Body of pancreas (tissue), 4 donors: ENCODE results near the gene CCNI2. TPM values are rescaled to one million over a fixed set of nuclear protein-coding genes. Genes with fewer than 3 reads are reported as not detected.

Experiments used
- ATAC-seq: fragments of 150-250 bp; one replicate; pipeline ENCODE4 v1.9.1; 2016
- DNase-seq, 4 donors: peaks; one replicate each; pipeline ENCODE4 v3.0.0-alpha.2; 2019
- H3K27ac ChIP-seq, 4 donors: fragments of 200-600 bp; sonication (generic); 1 replicate in 3 of 4; 2 replicates in 1 of 4; pipeline versions ENCODE4 v1.5.1 to v1.6.1; 2016 to 2019; ENCODE audit warnings: mild to moderate bottlenecking in 1 of 4, mixed read lengths in 1 of 4, moderate library complexity in 1 of 4
- H3K27me3 ChIP-seq, 2 donors: fragments of 200-600 bp; sonication (generic); one replicate each; pipeline ENCODE4 v1.6.0; 2016; ENCODE audit warnings: mild to moderate bottlenecking in 1 of 2
- H3K36me3 ChIP-seq, 2 donors: fragments of 200-600 bp; sonication (generic); replicated peaks in 1 of 2; 2 replicates each; pipeline ENCODE4 v1.5.1; 2016; ENCODE audit warnings: low read depth in 2 of 2; ENCODE audit not compliant: insufficient read depth in 1 of 2
- H3K4me1 ChIP-seq: fragments of 200-600 bp; sonication (generic); one replicate; pipeline ENCODE4 v1.6.0; 2016
- H3K4me3 ChIP-seq, 2 donors: fragments of 200-600 bp; sonication (generic); 1 replicate in 1 of 2; 2 replicates in 1 of 2; pipeline ENCODE4 v1.5.1; 2016 to 2019
- H3K9me3 ChIP-seq, 3 donors: fragments of 200-600 bp; sonication (generic); 1 replicate in 2 of 3; 2 replicates in 1 of 3; pipeline ENCODE4 v1.5.1; 2016
- POLR2A ChIP-seq, 3 donors: fragments of 450-650 bp; IDR thresholded peaks; one replicate each; pipeline ENCODE4 v1.6.1; 2016; ENCODE audit warnings: antibody characterized with exemption in 3 of 3, mild to moderate bottlenecking in 2 of 3
- WGBS, 2 donors: methylation state at CpG; one replicate each; pipeline ENCODE4 v1.1.5; 2017; 5-methylcytosine and 5-hydroxymethylcytosine counted together
- intact Hi-C: fragments of 100-400 bp; cut with DNase I; formaldehyde crosslinking; loops from one replicate; pipeline ENCODE4 v1.15.1; 2023
- total RNA-seq, 2 donors: library from RNA; depleted of rRNA; stranded (reverse); fragments of >200 nt; gene quantifications; one replicate each; pipeline ENCODE4 v1.1.0, GENCODE V29; 2016
- TF ChIP-seq, protein P1 (sequence below), 7 experiments: fragments of 450-650 bp in 4 of 7; fragments of 200-600 bp in 3 of 7; sonication (generic) in 3 of 7; IDR thresholded peaks; one replicate each; pipeline ENCODE4 v1.5.1; 2016 to 2019; ENCODE audit warnings: antibody characterized with exemption in 7 of 7

CCNI2 gene
- total RNA-seq, 2 donors from 2014 or later = 0.99 to 1.6 TPM

DNA sequence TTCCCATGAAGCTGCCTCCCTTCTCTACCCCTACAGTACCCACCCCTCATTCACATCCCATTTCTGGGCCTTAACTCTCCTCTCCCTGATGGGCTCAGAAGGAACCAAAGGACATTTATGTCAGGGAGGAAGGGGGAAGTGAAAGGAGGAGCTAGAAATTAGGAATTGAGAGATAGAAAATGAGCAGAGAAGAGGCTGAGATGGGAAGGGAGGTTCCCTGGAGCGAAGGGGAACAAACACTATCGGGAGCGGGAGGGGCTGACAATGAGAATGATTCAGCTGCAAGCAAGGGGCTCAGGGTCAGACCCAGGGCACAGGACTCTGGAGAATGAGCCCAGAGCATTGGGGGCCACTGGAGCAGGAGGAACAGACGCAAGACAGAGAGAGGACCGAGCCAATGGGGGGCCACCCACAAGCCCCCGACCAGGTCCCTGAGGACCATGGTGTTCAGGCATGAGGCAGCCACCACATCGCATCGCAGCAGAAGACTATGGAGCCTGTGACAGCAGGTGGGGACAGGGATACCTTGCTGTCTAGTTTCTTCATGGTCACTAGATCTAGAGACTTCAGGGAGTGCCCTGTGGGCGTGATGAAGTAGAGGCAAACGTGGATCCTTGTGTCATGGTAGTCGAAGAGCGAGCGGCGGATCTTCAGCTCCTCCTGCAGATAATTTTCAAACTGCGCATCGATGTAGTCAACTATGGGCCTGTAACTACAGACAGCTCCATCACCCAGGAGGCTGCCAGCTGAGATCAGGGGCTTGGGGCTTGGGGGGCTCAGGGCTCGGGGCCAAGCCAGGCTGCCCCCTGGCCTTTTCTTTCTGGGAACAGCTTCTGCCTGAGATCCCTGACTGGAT lies 16.2 kb downstream of the CCNI2 start:
- WGBS, 2 donors = 91 to 95% methylated on average over 17 of the region's 17 CpGs

DNA sequence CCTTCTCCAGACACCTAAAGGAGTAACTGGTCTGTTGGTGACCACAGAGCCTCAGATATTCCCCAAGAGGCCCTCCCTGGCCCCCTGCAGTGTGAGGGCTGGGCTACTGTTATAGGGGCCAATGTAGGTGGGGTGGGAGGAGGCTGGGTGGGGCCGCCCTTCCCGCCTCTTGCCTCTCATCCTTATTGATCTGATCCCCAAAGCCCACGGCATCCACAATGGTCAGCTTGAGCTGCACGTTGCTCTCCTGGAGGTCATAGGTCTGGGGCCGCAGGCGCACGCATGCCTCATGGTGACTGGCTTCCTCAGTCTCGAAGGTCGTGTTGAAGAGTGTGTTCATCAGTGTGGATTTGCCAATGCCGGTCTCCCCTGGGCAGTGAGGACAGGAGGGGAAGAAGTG lies 16.8 kb downstream of the CCNI2 start:
- no peak overlapping the region for H3K27ac ChIP-seq
- peaks cover 0 to 21% of the 10 kb centered on the region in 2 donors for H3K36me3 ChIP-seq
- TF ChIP-seq POLR2A (IDR thresholded peaks at IDR 0.05) = no peak
- TF ChIP-seq, protein P1, sequence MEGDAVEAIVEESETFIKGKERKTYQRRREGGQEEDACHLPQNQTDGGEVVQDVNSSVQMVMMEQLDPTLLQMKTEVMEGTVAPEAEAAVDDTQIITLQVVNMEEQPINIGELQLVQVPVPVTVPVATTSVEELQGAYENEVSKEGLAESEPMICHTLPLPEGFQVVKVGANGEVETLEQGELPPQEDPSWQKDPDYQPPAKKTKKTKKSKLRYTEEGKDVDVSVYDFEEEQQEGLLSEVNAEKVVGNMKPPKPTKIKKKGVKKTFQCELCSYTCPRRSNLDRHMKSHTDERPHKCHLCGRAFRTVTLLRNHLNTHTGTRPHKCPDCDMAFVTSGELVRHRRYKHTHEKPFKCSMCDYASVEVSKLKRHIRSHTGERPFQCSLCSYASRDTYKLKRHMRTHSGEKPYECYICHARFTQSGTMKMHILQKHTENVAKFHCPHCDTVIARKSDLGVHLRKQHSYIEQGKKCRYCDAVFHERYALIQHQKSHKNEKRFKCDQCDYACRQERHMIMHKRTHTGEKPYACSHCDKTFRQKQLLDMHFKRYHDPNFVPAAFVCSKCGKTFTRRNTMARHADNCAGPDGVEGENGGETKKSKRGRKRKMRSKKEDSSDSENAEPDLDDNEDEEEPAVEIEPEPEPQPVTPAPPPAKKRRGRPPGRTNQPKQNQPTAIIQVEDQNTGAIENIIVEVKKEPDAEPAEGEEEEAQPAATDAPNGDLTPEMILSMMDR (IDR thresholded peaks at IDR 0.05) = no peak
- no peaks in the 10 kb centered on the region for H3K27me3 ChIP-seq
- H3K4me1 ChIP-seq = peaks cover 7% of the 10 kb centered on the region
- intact Hi-C loops = no loop called here
- ATAC-seq (no peak), DNase-seq (no peak)
- 94 to 98% methylated on average over 7 to 10 of the region's 10 CpGs for WGBS, 2 donors
- no peaks in the 10 kb centered on the region for H3K9me3 ChIP-seq
- H3K4me3 ChIP-seq = no peak overlapping the region

More for the DNA sequence above, 16.2 kb downstream of the CCNI2 start:
- intact Hi-C loops = no loop called here
- H3K4me3 ChIP-seq = no peak overlapping the region
- peaks cover 7% of the 10 kb centered on the region for H3K4me1 ChIP-seq
- no peak for DNase-seq
- TF ChIP-seq POLR2A (IDR thresholded peaks at IDR 0.05) = no peak
- TF ChIP-seq, protein P1 (IDR thresholded peaks at IDR 0.05) = no peak
- no peak overlapping the region for H3K27ac ChIP-seq
- peaks cover 0 to 23% of the 10 kb centered on the region in 2 donors for H3K36me3 ChIP-seq
- no peak for ATAC-seq
- no peaks in the 10 kb centered on the region for H3K27me3 ChIP-seq
- no peaks in the 10 kb centered on the region for H3K9me3 ChIP-seq

DNA sequence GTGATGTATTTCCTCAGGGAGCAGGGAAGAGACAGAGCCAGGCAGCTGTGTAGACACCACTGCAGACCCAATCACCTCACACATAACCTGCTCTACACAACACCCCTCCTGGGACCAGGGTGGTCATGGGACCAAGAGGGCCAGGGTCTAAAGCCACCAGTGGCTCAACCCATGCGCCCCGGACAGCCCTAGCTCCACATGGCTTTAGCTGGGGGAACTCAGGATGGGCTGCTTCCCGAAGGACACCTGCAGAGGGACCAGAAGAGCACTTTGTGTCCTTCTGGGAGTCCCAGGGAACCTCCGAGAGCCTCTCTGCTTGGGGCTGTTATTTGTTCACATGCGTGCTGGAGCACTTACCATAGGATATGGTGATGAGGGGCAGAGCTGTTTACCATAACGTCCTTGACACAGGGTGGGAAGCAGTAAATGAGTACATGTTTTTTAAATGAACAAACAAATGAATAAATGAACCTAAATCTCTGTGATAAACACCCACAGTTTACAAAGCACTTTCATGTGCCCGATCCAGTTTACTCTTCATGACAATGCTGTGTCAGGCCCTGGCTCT lies 17.5 kb downstream of the CCNI2 start:
- Histone ChIP-seq H3K4me3 (no peak overlapping the region), H3K9me3 (no peaks in the 10 kb centered on the region), H3K27me3 (no peaks in the 10 kb centered on the region), H3K36me3 (peaks cover 0 to 21% of the 10 kb centered on the region in 2 donors), H3K4me1 (peaks cover 7% of the 10 kb centered on the region), H3K27ac (no peak overlapping the region)
- no peak for ATAC-seq
- WGBS, 2 donors = 92 to 95% methylated on average over 7 of the region's 7 CpGs
- TF ChIP-seq POLR2A (IDR thresholded peaks at IDR 0.05) = no peak
- TF ChIP-seq, protein P1 (IDR thresholded peaks at IDR 0.05) = no peak
- DNase-seq = no peak
- intact Hi-C loops = no loop called here

DNA sequence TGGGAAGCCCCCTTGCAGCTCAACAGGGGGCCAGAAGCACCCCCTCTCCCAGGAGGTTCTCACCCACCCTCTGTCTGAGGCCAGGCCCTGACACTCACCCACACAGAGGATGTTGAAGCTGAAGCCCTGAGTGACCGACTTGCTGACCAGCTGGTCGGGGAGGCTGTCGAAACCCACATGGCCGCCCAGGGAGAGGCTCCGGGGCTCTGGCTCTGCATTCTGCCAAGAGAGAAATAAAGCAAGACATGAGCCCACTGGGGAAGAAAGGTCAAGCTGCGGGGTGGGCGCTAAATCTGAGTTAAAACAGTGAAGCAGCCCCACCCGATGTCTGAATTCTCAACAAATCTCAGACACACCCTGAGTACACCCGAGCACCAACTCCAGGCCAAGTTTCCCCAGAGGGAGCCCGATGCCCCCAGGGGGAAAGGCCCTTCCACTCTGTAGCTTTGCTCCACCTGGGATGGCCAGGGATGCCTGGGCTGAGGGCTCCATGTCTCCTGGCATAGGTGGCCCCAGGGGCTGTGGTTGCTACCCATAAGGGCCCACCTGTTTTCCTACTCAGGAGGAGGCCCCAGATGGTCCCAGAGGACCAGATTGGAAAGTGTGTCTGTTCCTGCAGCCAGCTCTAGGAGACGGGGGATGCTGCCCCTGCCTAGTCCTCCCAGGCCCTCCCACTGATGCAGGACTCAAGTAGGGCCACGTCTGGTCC lies 18.2 kb downstream of the CCNI2 start:
- WGBS, 2 donors = 91 to 98% methylated on average over 9 to 12 of the region's 12 CpGs
- H3K27me3 ChIP-seq = no peaks in the 10 kb centered on the region
- no peaks in the 10 kb centered on the region for H3K9me3 ChIP-seq
- no peak overlapping the region for H3K4me3 ChIP-seq
- TF ChIP-seq, protein P1 (IDR thresholded peaks at IDR 0.05) = no peak
- no peak for TF ChIP-seq POLR2A (IDR thresholded peaks at IDR 0.05)
- DNase-seq (no peak), ATAC-seq (no peak)
- intact Hi-C loops = no loop called here
- H3K36me3 ChIP-seq = peaks cover 0 to 19% of the 10 kb centered on the region in 2 donors
- peaks cover 7% of the 10 kb centered on the region for H3K4me1 ChIP-seq
- no peak overlapping the region for H3K27ac ChIP-seq
